Ascending aorta (tissue), 2 donors: ENCODE measurements around the gene BPIFB6. TPM values are rescaled to one million over a fixed set of nuclear protein-coding genes. Genes with fewer than 3 reads are reported as not detected.

ENCODE experiments used
- DNase-seq, 2 donors: peaks; one replicate each; pipeline ENCODE4 v3.0.0-alpha.2; 2019; ENCODE audit warnings: low spot score in 2 of 2
- H3K27ac ChIP-seq, 2 donors: fragments of 200-600 bp; sonication (generic); one replicate each; pipeline ENCODE4 v1.5.1; 2016 to 2017; ENCODE audit warnings: mild to moderate bottlenecking in 1 of 2
- H3K27me3 ChIP-seq: fragments of 200-600 bp; sonication (generic); one replicate; pipeline ENCODE4 v1.5.1; 2017
- H3K36me3 ChIP-seq, 2 donors: fragments of 200-600 bp; sonication (generic); one replicate each; pipeline ENCODE4 v1.5.1; 2016
- H3K4me1 ChIP-seq, 2 donors: fragments of 200-600 bp; sonication (generic); one replicate each; pipeline ENCODE4 v1.5.1; 2016 to 2017; ENCODE audit warnings: mild to moderate bottlenecking in 1 of 2
- H3K4me3 ChIP-seq, 2 donors: fragments of 200-600 bp; sonication (generic); one replicate each; pipeline ENCODE4 v1.5.1; 2016 to 2017; ENCODE audit warnings: mild to moderate bottlenecking in 1 of 2
- H3K9me3 ChIP-seq, 2 donors: fragments of 200-600 bp; sonication (generic); one replicate each; pipeline ENCODE4 v1.5.1; 2016
- CTCF ChIP-seq, 3 experiments: fragments of 200-600 bp in 2 of 3; fragments of 450-650 bp in 1 of 3; sonication (generic) in 2 of 3; IDR thresholded peaks; one replicate each; pipeline ENCODE4 v1.5.1; 2016 to 2019; ENCODE audit warnings: antibody characterized with exemption in 3 of 3, mild to moderate bottlenecking in 1 of 3, moderate library complexity in 1 of 3
- intact Hi-C: fragments of 100-400 bp; cut with DNase I; formaldehyde crosslinking; loops from one replicate; pipeline ENCODE4 v1.15.1; 2023
- total RNA-seq: library from RNA; depleted of rRNA; stranded (reverse); fragments of >200 nt; gene quantifications from one replicate; pipeline ENCODE4 v1.1.0, GENCODE V29; 2016

The BPIFB6 gene
- total RNA-seq, 1 donor from 2014 or later: not detected

- Histone ChIP-seq H3K27ac (no peak overlapping the region), H3K9me3 (no peaks in the 10 kb centered on the region), H3K36me3 (no peaks in the 10 kb centered on the region), H3K4me1 (no peaks in the 10 kb centered on the region), H3K27me3 (no peaks in the 10 kb centered on the region), H3K4me3 (no peak overlapping the region)
- intact Hi-C loops: no loop called here
- DNase-seq: no peak
- no peak for TF ChIP-seq CTCF (IDR thresholded peaks at IDR 0.05)
Measured at GRCh38 chr20:32997431-32997830, 34.0 kb upstream of the BPIFB6 start.

DNA sequence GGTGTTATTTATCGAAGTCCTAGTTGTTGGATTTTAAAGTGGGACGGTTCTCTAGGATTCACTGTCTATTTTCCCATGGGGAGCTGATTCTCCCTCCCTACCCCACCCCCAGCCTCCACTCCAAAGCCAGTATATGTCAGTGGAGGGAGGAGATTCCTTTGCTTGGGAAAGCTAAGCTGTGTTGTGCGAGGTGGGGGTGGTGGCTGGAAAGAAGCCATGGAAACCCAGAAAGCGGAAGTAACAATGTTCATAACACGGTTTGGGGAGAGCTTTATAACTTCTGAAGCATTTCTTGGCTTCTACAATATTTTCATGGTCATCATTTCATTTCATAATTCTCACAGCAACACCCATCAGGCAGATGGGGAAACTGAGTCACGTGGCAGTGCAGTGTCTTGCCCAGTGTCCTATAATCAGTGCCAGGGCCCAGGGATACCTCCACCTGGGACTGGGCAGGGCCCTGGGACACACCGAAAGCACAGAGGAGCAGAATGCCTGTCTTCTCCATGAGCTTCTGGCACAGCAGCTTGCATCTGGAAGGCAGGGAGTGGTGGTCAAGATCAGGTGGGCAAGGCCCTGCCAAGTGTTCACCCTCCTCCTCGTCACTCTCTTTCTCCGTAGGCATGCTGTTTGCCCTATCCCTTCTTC is 31.7 kb upstream of the BPIFB6 start:
- DNase-seq: no peak

DNA sequence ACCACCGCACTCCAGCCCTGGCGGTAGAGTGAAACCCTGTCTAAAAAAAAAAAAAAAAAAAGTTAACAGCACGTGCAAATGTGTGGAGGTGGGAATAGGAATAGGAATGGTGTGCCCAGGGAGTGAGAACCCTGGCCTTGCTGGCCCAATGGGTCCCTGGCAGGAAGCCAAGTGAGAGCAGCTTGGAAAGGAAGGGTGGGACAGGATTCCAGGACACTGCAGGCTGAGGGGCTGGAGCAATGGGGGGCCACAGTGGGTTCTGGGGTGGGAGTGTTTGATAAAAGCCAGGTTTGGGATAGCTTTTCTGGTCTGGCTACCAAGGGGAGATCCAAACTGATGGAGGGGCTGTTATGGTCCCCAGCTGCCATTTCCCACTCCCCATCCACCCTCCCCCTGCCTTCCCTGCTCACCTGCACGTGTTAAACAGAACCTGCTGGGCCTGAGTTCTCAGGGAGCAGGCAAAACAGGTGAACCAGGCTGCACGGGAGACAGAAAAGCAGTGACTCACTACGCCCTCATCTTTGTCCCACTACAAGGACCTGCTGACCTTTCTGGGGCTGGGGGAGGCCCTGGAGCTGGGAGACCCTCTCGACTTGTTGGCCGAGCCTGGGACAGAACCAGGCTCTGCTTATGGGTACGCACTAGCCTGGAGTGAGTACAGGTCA is 30.5 kb upstream of the BPIFB6 start:
- no peak for DNase-seq
- intact Hi-C loops: no loop called here
- no peak overlapping the region for H3K4me3 ChIP-seq
- no peaks in the 10 kb centered on the region for H3K36me3 ChIP-seq
- H3K9me3 ChIP-seq: no peaks in the 10 kb centered on the region
- TF ChIP-seq CTCF (IDR thresholded peaks at IDR 0.05): no peak
- no peaks in the 10 kb centered on the region for H3K27me3 ChIP-seq
- H3K4me1 ChIP-seq: no peaks in the 10 kb centered on the region
- H3K27ac ChIP-seq: no peak overlapping the region

More for the DNA sequence above, 31.7 kb upstream of the BPIFB6 start:
- Histone ChIP-seq H3K27me3 (no peaks in the 10 kb centered on the region), H3K4me3 (no peak overlapping the region), H3K4me1 (no peaks in the 10 kb centered on the region), H3K27ac (no peak overlapping the region), H3K36me3 (no peaks in the 10 kb centered on the region), H3K9me3 (no peaks in the 10 kb centered on the region)
- TF ChIP-seq CTCF (IDR thresholded peaks at IDR 0.05): no peak
- intact Hi-C loops: no loop called here

DNA sequence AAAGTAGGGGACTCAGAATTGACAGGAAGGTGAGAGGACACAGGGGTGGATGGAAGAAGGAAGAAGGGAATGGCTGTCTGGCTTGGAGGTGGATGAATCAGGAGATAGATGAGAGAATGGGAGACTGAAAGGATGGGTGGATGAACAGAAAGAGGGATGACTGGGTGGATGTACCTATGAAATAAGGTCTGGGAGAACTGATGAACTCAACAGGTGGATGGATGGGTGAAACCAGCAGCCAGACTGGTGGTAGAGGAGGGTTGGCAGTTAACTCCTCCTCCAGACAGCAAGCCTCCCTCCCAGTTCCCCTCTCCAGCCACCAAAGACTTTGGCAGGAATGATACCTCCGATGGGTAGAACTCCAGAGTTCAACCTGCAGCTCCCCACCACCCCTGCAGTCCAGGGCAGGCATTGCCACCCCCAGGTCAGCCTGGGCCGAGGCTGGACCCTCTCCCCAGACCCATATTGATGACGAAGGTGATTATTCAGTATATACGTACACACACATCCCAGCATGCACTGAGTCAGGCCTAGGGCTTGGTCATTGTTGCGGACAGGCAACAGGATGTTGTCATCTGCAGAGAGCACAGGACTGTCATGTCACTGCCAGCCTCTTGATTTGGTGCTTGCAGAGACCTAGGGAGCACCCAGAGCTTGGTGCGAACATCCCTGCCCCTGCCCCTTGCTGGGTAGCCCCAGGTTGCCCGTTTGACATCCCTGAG is 29.2 kb upstream of the BPIFB6 start:
- Histone ChIP-seq H3K4me3 (no peak overlapping the region), H3K27me3 (no peaks in the 10 kb centered on the region), H3K4me1 (no peaks in the 10 kb centered on the region), H3K27ac (no peak overlapping the region), H3K36me3 (no peaks in the 10 kb centered on the region), H3K9me3 (no peaks in the 10 kb centered on the region)
- intact Hi-C loops: no loop called here
- no peak for TF ChIP-seq CTCF (IDR thresholded peaks at IDR 0.05)
- DNase-seq: no peak

DNA sequence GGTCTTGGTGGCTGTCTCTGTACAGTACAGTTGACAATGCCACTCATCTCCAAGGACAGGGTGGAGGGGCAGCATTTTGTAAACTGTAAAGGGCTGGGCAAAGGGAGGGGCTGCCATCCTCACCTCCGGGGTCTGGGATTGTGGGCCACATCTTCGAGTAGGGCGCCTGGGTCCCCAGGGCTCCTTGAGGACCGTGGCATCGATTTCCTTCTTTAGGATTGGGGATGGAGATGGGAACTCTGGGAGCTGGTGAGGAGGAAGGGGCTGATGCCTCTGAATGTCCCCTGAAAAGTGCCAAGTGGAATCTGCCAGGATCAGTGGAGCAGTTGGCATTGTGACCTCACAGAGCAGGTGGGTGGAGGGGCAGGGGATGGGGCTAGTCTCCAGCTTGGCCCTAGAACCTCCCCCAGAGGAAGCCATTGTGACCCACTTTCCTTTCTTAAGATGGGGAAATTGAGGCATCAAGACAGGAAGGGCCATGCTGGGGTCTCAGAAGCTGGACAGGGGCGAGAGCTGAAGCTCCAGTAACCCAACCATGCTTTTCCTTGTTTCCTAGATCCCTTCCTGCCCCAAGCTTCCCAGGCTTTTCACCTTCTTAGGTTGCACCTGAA is 27.2 kb upstream of the BPIFB6 start, which contains the start of gene SUN5:
TSS of gene SUN5 (minus strand) at position 293 of the 611 bp plus-strand sequence. CDS start at position 200, 93 bp downstream.
- TF ChIP-seq CTCF (IDR thresholded peaks at IDR 0.05): no peak
- Histone ChIP-seq H3K4me1 (no peaks in the 10 kb centered on the region), H3K9me3 (no peaks in the 10 kb centered on the region), H3K27ac (no peak within 1 kb of the TSS), H3K27me3 (no peaks in the 10 kb centered on the region), H3K4me3 (no peak within 1 kb of the TSS), H3K36me3 (no peaks in the 10 kb centered on the region)
- intact Hi-C loops: no loop called here
- DNase-seq: no peak
